HepG2 (cell line): ENCODE measurements around the gene PYHIN1. TPM values are rescaled to one million over a fixed set of nuclear protein-coding genes. Genes with fewer than 3 reads are reported as not detected.

ENCODE experiments used
- ATAC-seq: fragments of 200-7000 bp; cut with Tn5 transposase; 3 replicates; pipeline ENCODE4 v1.9.1; 2020; ENCODE audit warnings: mild to moderate bottlenecking, moderate library complexity
- BruUV-seq: library from RNA; stranded (reverse); fragments of 400-500 nt; replicated peaks from 2 replicates; lab custom pipeline; 2021; lab: Mats Ljungman, UMichigan
- CTCF ChIA-PET: fragments of 300-600 bp; formaldehyde crosslinking; extraction: SDS; loops from one replicate; lab custom pipeline; 2021; ENCODE audit warnings: low total read pairs, inconsistent platforms, low intra/inter-chr PET ratio; lab: Yijun Ruan, JAX
- POLR2A ChIA-PET: fragments of 350-600 bp; sonication (Branson Sonifier 250); formaldehyde crosslinking; loops from one replicate; lab custom pipeline; 2020; ENCODE audit warnings: antibody characterized with exemption, inconsistent platforms; lab: Yijun Ruan, JAX
- DNase-seq: peaks from one replicate; pipeline ENCODE4 v3.0.0-alpha.2; 2015; ENCODE audit warnings: low spot score
- FAIRE-seq: peaks from 3 replicates; lab custom pipeline; 2011; peaks lifted over from hg19 to GRCh38; lab: Jason Lieb, UNC
- H2AFZ ChIP-seq: one replicate; pipeline ENCODE4 v1.6.1; 2011; ENCODE audit warnings: low read length, inconsistent platforms
- H3K27ac ChIP-seq: fragments of 300-600 bp; 3 replicates; pipeline ENCODE4 v1.8.0; 2011; ENCODE audit warnings: mixed run types, mild to moderate bottlenecking, mixed read lengths, low read length, inconsistent platforms; ENCODE audit not compliant: insufficient read depth; ENCODE audit errors: extremely low read length
- H3K27me3 ChIP-seq, 2 experiments: fragments of 200-600 bp in 1 of 2; 2 replicates in 1 of 2; 3 replicates in 1 of 2; pipeline versions ENCODE4 v1.6.0 to v1.8.0; 2011; ENCODE audit warnings: low read length in 2 of 2, mild to moderate bottlenecking in 2 of 2, moderate library complexity in 2 of 2, inconsistent platforms in 1 of 2; ENCODE audit not compliant: insufficient read depth in 2 of 2, control insufficient read depth in 1 of 2
- H3K36me3 ChIP-seq, 2 experiments: fragments of 200-600 bp in 1 of 2; replicated peaks in 1 of 2; 2 replicates in 1 of 2; 3 replicates in 1 of 2; pipeline versions ENCODE4 v1.5.1 to v1.8.0; 2011; ENCODE audit warnings: low read length in 2 of 2, inconsistent platforms in 1 of 2; ENCODE audit not compliant: insufficient read depth in 2 of 2, control insufficient read depth in 1 of 2
- H3K4me1 ChIP-seq: 2 replicates; pipeline ENCODE4 v1.5.1; 2012; ENCODE audit warnings: low read length, inconsistent platforms; ENCODE audit not compliant: insufficient read depth
- H3K4me2 ChIP-seq: 2 replicates; pipeline ENCODE4 v1.6.0; 2011; ENCODE audit warnings: low read depth, low read length, inconsistent platforms
- H3K4me3 ChIP-seq, 3 experiments: fragments of 200-600 bp in 1 of 3; sonication (generic), shearing (Covaris generic) in 1 of 3; replicated peaks in 1 of 3; 2 replicates each; pipeline ENCODE4 v1.5.1; 2011 to 2016; ENCODE audit warnings: low read length in 3 of 3, inconsistent platforms in 2 of 3, low read depth in 2 of 3, mild to moderate bottlenecking in 2 of 3, control low read depth in 1 of 3, mixed read lengths in 1 of 3; ENCODE audit not compliant: insufficient read depth in 1 of 3
- H3K79me2 ChIP-seq: one replicate; pipeline ENCODE4 v1.6.1; 2011; ENCODE audit warnings: low read length, inconsistent platforms; ENCODE audit not compliant: insufficient read depth
- H3K9ac ChIP-seq: 2 replicates; pipeline ENCODE4 v1.6.0; 2011; ENCODE audit warnings: mild to moderate bottlenecking, low read depth, low read length, inconsistent platforms; ENCODE audit not compliant: insufficient read depth
- H3K9me3 ChIP-seq: 2 replicates; pipeline ENCODE4 v1.5.1; 2012; ENCODE audit warnings: mild to moderate bottlenecking, low read length
- H4K20me1 ChIP-seq: 2 replicates; pipeline ENCODE4 v1.6.0; 2011; ENCODE audit warnings: inconsistent platforms, mild to moderate bottlenecking, low read length, moderate library complexity; ENCODE audit not compliant: insufficient read depth
- AHR ChIP-seq: IDR thresholded peaks from 2 replicates; pipeline ENCODE4 v1.6.1; 2018; ENCODE audit warnings: missing genetic modification reagents, missing compliant biosample characterization
- ATF2 ChIP-seq: sonication (generic); formaldehyde crosslinking; IDR thresholded peaks from 2 replicates; pipeline ENCODE4 v1.4.0; 2020; ENCODE audit warnings: missing genetic modification reagents
- BATF2 ChIP-seq: sonication (generic); formaldehyde crosslinking; IDR thresholded peaks from 2 replicates; pipeline ENCODE4 v1.8.0; 2022; ENCODE audit warnings: mild to moderate bottlenecking, missing genetic modification reagents, moderate library complexity
- BHLHE40 ChIP-seq: IDR thresholded peaks from 2 replicates; pipeline ENCODE4 v1.6.1; 2011; ENCODE audit warnings: low read length, improper control_type of control experiment
- CSRNP1 ChIP-seq: sonication (generic); formaldehyde crosslinking; IDR thresholded peaks from 2 replicates; pipeline ENCODE4 v1.8.1; 2023; ENCODE audit warnings: mild to moderate bottlenecking, missing genetic modification reagents
- FOXO1 ChIP-seq: sonication (generic); formaldehyde crosslinking; IDR thresholded peaks from 2 replicates; pipeline ENCODE4 v1.4.0; 2020; ENCODE audit warnings: missing genetic modification reagents
- GATAD2A ChIP-seq: IDR thresholded peaks from 2 replicates; pipeline ENCODE4 v1.6.1; 2016
- MAX ChIP-seq: IDR thresholded peaks from 2 replicates; pipeline ENCODE4 v1.6.1; 2012; ENCODE audit warnings: inconsistent platforms
- MTERF4 ChIP-seq: sonication (generic); formaldehyde crosslinking; IDR thresholded peaks from 2 replicates; pipeline ENCODE4 v1.8.0; 2023; ENCODE audit warnings: mild to moderate bottlenecking, missing genetic modification reagents
- PHF21A ChIP-seq: sonication (generic); formaldehyde crosslinking; IDR thresholded peaks from 2 replicates; pipeline ENCODE4 v1.5.0; 2020; ENCODE audit warnings: mild to moderate bottlenecking, missing genetic modification reagents
- RAD51 ChIP-seq: fragments of 450-650 bp; IDR thresholded peaks from 2 replicates; pipeline ENCODE4 v1.6.1; 2016; ENCODE audit warnings: borderline replicate concordance
- SP5 ChIP-seq: IDR thresholded peaks from 2 replicates; pipeline ENCODE4 v1.6.1; 2016; ENCODE audit warnings: low read depth, borderline replicate concordance
- ZBTB7B ChIP-seq: sonication (generic); formaldehyde crosslinking; IDR thresholded peaks from 2 replicates; pipeline ENCODE4 v1.4.0; 2020; ENCODE audit warnings: missing genetic modification reagents
- ZFP90 ChIP-seq: sonication (generic); formaldehyde crosslinking; IDR thresholded peaks from 2 replicates; pipeline ENCODE4 v1.8.0; 2022; ENCODE audit warnings: missing genetic modification reagents, mild to moderate bottlenecking, inconsistent platforms, borderline replicate concordance
- ZNF121 ChIP-seq: sonication (generic); formaldehyde crosslinking; IDR thresholded peaks from 2 replicates; pipeline ENCODE4 v1.5.0; 2020; ENCODE audit warnings: mild to moderate bottlenecking, missing genetic modification reagents
- ZNF282 ChIP-seq: fragments of 450-650 bp; IDR thresholded peaks from 2 replicates; pipeline ENCODE4 v1.6.1; 2018; ENCODE audit not compliant: partially characterized antibody
- ZNF44 ChIP-seq: sonication (generic); formaldehyde crosslinking; IDR thresholded peaks from 2 replicates; pipeline ENCODE4 v1.5.1; 2020; ENCODE audit warnings: mild to moderate bottlenecking, missing genetic modification reagents
- ZNF766 ChIP-seq: sonication (generic); formaldehyde crosslinking; IDR thresholded peaks from 2 replicates; pipeline ENCODE4 v1.5.0; 2020; ENCODE audit warnings: missing genetic modification reagents, borderline replicate concordance
- WGBS: methylation state at CpG from one replicate; pipeline ENCODE4 v1.1.6; 2017; ENCODE audit warnings: low lambda C conversion rate; 5-methylcytosine and 5-hydroxymethylcytosine counted together
- in situ Hi-C: cut with HindIII; loops from 2 replicates; pipeline ENCODE4 v1.10.0; 2017; ENCODE audit warnings: low pct_unique_long_range_greater_than_20kb; ENCODE audit not compliant: extremely low pct_ligation_motif_present
- intact Hi-C: fragments of 100-400 bp; cut with micrococcal nuclease; formaldehyde crosslinking; loops from one replicate; pipeline ENCODE4 v1.10.0; 2022; ENCODE audit not compliant: unreplicated experiment
- polyA plus RNA-seq, 8 experiments: library from polyadenylated mRNA; depleted of rRNA in 3 of 8; stranded (reverse) in 7 of 8; unstranded in 1 of 8; fragments of >200 nt; fragmentation: Illumina TruSeq in 4 of 8; extraction: Trizol in 4 of 8; gene quantifications; 2 replicates each; pipeline versions ENCODE4 v1.2.1 to v1.2.3, GENCODE V29; 2011 to 2016; ENCODE audit warnings: low read depth in 4 of 8, missing spikeins in 1 of 8, mixed read lengths in 1 of 8; ENCODE audit not compliant: insufficient read depth in 1 of 8
- total RNA-seq, 5 experiments: library from RNA; depleted of rRNA; stranded (reverse); fragments of >200 nt; fragmentation: Illumina TruSeq; extraction: Trizol; gene quantifications; 2 replicates each; pipeline ENCODE4 v1.2.3, GENCODE V29; 2016; ENCODE audit warnings: low read depth in 1 of 5
- TF ChIP-seq, protein P1 (sequence below): sonication (generic); formaldehyde crosslinking; IDR thresholded peaks from 2 replicates; pipeline ENCODE4 v1.5.0; 2020; ENCODE audit warnings: missing genetic modification reagents
- TF ChIP-seq, protein P2 (sequence below): IDR thresholded peaks from 2 replicates; pipeline ENCODE4 v1.6.1; 2016; ENCODE audit warnings: missing genetic modification reagents, missing compliant biosample characterization

The PYHIN1 gene
- total and polyA plus RNA-seq, 2 of the 13 experiments (the other 11 are each of a cell fraction or from before 2014, with no cell fraction given): not detected

GRCh38 chr1:158933621-158934020 lies 2.3 kb downstream of the PYHIN1 start:
- Histone ChIP-seq H4K20me1 (no peaks in the 10 kb centered on the region), H3K4me2 (no peak overlapping the region), H2AFZ (no peak overlapping the region), H3K27ac (no peak overlapping the region), H3K79me2 (no peaks in the 10 kb centered on the region), H3K36me3 (no peaks in the 10 kb centered on the region), H3K9ac (no peak overlapping the region), H3K4me1 (no peaks in the 10 kb centered on the region), H3K9me3 (peaks cover 59% of the 10 kb centered on the region), H3K4me3 (no peak overlapping the region), H3K27me3 (no peaks in the 10 kb centered on the region)
- in situ Hi-C loops: no loop called here
- intact Hi-C loops: no loop called here
- ChIA-PET CTCF (no interaction called here), POLR2A (no interaction called here)
- 0% methylated on average over 1 of the region's 1 CpG for WGBS
- DNase-seq: no peak
- no peak for ATAC-seq
- no TSS peak for BruUV-seq
- FAIRE-seq: no peak
- no peak for TF ChIP-seq MTERF4 (CRISPR knock-in tag)
- TF ChIP-seq FOXO1 (CRISPR knock-in tag): no peak
- TF ChIP-seq BATF2 (CRISPR knock-in tag): no peak
- no peak for TF ChIP-seq ZNF44 (CRISPR knock-in tag)
- TF ChIP-seq GATAD2A (CRISPR knock-in tag): no peak
- no peak for TF ChIP-seq BHLHE40
- no peak for TF ChIP-seq ZNF766 (CRISPR knock-in tag)
- no peak for TF ChIP-seq AHR (CRISPR knock-in tag)
- TF ChIP-seq ATF2: no peak
- no peak for TF ChIP-seq MAX
- no peak for TF ChIP-seq ZBTB7B (CRISPR knock-in tag)
- TF ChIP-seq, protein P1, sequence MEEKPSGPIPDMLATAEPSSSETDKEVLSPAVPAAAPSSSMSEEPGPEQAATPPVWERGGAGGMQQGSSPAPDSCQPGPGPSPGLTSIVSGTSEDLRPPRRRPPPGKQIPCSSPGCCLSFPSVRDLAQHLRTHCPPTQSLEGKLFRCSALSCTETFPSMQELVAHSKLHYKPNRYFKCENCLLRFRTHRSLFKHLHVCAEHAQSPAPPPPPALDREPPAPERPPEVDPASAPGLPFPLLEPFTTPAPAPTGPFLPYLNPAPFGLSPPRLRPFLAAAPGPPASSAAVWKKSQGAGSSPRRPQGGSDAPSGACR (CRISPR knock-in tag): no peak
- TF ChIP-seq CSRNP1: no peak
- TF ChIP-seq, protein P2, sequence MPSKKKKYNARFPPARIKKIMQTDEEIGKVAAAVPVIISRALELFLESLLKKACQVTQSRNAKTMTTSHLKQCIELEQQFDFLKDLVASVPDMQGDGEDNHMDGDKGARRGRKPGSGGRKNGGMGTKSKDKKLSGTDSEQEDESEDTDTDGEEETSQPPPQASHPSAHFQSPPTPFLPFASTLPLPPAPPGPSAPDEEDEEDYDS: no peak
- no peak for TF ChIP-seq SP5 (CRISPR knock-in tag)
- no peak for TF ChIP-seq RAD51
- TF ChIP-seq PHF21A (CRISPR knock-in tag): no peak
- TF ChIP-seq ZNF282: no peak
- TF ChIP-seq ZFP90 (CRISPR knock-in tag): no peak
- no peak for TF ChIP-seq ZNF121
